Endothelial cell (in vitro differentiated cells): Measurements from ENCODE around the gene PLCL2. TPM values are rescaled to one million over a fixed set of nuclear protein-coding genes. Genes with fewer than 3 reads are reported as not detected.

Experiments used
- DNase-seq: peaks from one replicate; pipeline ENCODE4 v3.0.0; 2021; ENCODE audit warnings: low spot score
- H3K27ac Mint-ChIP-seq: one replicate; pipeline ENCODE4 v1.8.0; 2021; ENCODE audit warnings: mixed read lengths, inconsistent platforms; ENCODE audit not compliant: unreplicated experiment
- H3K27me3 Mint-ChIP-seq: one replicate; pipeline ENCODE4 v1.8.0; 2021; ENCODE audit warnings: mild to moderate bottlenecking, moderate library complexity, mixed read lengths, inconsistent platforms; ENCODE audit not compliant: unreplicated experiment
- H3K36me3 Mint-ChIP-seq: one replicate; pipeline ENCODE4 v1.8.0; 2021; ENCODE audit warnings: mild to moderate bottlenecking, low read depth, mixed read lengths, inconsistent platforms; ENCODE audit not compliant: unreplicated experiment
- H3K4me1 Mint-ChIP-seq: one replicate; pipeline ENCODE4 v1.8.0; 2021; ENCODE audit warnings: mild to moderate bottlenecking, mixed read lengths, inconsistent platforms; ENCODE audit not compliant: unreplicated experiment
- H3K4me3 Mint-ChIP-seq: one replicate; pipeline ENCODE4 v1.8.0; 2021; ENCODE audit warnings: mild to moderate bottlenecking, mixed read lengths, inconsistent platforms; ENCODE audit not compliant: unreplicated experiment
- H3K9me3 Mint-ChIP-seq: one replicate; pipeline ENCODE4 v1.8.0; 2021; ENCODE audit warnings: mixed read lengths, inconsistent platforms; ENCODE audit not compliant: unreplicated experiment
- CTCF ChIP-seq: fragments of 200-600 bp; sonication (generic); IDR thresholded peaks from one replicate; pipeline ENCODE4 v1.5.0; 2021; ENCODE audit warnings: antibody characterized with exemption; ENCODE audit not compliant: unreplicated experiment
- total RNA-seq: library from RNA; stranded (reverse); fragmentation: NEBNext Ultra II Directional; extraction: Animal tissue kit (Norgen Biotek cat#: 25700); gene quantifications from one replicate; pipeline ENCODE4 v1.2.1, GENCODE V29; 2021; ENCODE audit not compliant: unreplicated experiment

Gene PLCL2
- total RNA-seq, 1 donor from 2014 or later = 18.8 TPM

- DNase-seq = no peak
Measured at GRCh38 chr3:16842272-16843270, 42.2 kb upstream of the PLCL2 start.

DNA sequence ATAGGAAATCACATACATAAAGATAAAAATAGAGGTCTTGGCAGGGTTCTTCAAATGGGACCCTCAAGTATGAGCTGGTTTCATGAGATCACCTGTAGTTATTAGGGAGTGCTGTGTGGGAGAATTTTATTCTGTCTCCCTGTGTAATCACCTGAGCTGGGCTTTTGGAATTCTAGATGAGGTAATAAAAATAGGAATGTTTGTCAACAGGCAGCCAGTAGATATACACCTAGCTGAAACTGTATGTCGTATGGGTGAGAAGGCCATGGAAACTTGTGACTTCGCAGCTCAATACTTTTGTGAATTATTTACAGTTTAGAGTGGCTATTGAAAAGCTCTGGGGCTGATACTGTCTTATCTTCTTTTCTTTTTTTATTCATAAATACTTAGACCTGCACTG is 40.5 kb upstream of the PLCL2 start:
- Mint-ChIP-seq H3K4me1 (peaks cover 10% of the 10 kb centered on the region), H3K36me3 (no peaks in the 10 kb centered on the region), H3K27me3 (peaks cover 3% of the 10 kb centered on the region), H3K9me3 (no peaks in the 10 kb centered on the region), H3K27ac (no peak overlapping the region), H3K4me3 (no peak overlapping the region)
- no peak for DNase-seq
- TF ChIP-seq CTCF = no peak

More at GRCh38 chr3:16842272-16843270, 42.2 kb upstream of the PLCL2 start:
- no peak for TF ChIP-seq CTCF
- no peaks in the 10 kb centered on the region for H3K9me3 Mint-ChIP-seq
- H3K4me3 Mint-ChIP-seq = no peak overlapping the region
- H3K36me3 Mint-ChIP-seq = no peaks in the 10 kb centered on the region
- H3K27ac Mint-ChIP-seq = no peak overlapping the region
- peaks cover 10% of the 10 kb centered on the region for H3K4me1 Mint-ChIP-seq
- peaks cover 3% of the 10 kb centered on the region for H3K27me3 Mint-ChIP-seq

DNA sequence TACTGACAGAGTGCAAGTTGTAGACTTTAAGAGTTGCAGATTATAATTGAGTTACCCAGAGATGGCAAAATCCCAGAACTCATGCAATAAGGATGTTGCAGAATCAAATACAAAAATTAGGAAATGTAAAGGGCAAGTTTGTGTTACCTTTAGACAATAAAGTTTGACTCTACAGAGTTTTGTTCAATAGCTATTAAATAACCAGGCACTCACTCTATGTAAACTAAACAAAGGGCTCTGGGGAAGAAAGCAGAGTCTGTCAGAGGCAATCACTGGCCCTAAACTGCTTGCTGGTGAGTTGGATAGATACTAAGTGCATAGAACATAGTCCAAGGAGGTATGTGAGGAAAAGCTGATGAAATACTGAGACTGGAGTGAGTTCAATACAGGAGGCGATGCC is 40.0 kb upstream of the PLCL2 start:
- H3K36me3 Mint-ChIP-seq = no peaks in the 10 kb centered on the region

GRCh38 chr3:16846373-16847080 is 38.2 kb upstream of the PLCL2 start:
- no peak for DNase-seq
- peaks cover 12% of the 10 kb centered on the region for H3K4me1 Mint-ChIP-seq
- no peak for TF ChIP-seq CTCF
- H3K36me3 Mint-ChIP-seq = no peaks in the 10 kb centered on the region
- H3K27me3 Mint-ChIP-seq = peaks cover 3% of the 10 kb centered on the region
- H3K9me3 Mint-ChIP-seq = peaks cover 6% of the 10 kb centered on the region
- H3K27ac Mint-ChIP-seq = no peak overlapping the region
- no peak overlapping the region for H3K4me3 Mint-ChIP-seq

More for the DNA sequence above, 40.0 kb upstream of the PLCL2 start:
- H3K27ac Mint-ChIP-seq = no peak overlapping the region
- no peak for TF ChIP-seq CTCF
- no peaks in the 10 kb centered on the region for H3K9me3 Mint-ChIP-seq
- peaks cover 12% of the 10 kb centered on the region for H3K4me1 Mint-ChIP-seq
- H3K27me3 Mint-ChIP-seq = peaks cover 3% of the 10 kb centered on the region
- H3K4me3 Mint-ChIP-seq = no peak overlapping the region
- DNase-seq = no peak
